ENCODE data around the gene ARHGAP23.
"Not testable (repeated sequence)": the region's sequence is repeated elsewhere in the genome, so short reads cannot be mapped to it uniquely, and the experiment has no call there.

ARHGAP23 gene

DNA sequence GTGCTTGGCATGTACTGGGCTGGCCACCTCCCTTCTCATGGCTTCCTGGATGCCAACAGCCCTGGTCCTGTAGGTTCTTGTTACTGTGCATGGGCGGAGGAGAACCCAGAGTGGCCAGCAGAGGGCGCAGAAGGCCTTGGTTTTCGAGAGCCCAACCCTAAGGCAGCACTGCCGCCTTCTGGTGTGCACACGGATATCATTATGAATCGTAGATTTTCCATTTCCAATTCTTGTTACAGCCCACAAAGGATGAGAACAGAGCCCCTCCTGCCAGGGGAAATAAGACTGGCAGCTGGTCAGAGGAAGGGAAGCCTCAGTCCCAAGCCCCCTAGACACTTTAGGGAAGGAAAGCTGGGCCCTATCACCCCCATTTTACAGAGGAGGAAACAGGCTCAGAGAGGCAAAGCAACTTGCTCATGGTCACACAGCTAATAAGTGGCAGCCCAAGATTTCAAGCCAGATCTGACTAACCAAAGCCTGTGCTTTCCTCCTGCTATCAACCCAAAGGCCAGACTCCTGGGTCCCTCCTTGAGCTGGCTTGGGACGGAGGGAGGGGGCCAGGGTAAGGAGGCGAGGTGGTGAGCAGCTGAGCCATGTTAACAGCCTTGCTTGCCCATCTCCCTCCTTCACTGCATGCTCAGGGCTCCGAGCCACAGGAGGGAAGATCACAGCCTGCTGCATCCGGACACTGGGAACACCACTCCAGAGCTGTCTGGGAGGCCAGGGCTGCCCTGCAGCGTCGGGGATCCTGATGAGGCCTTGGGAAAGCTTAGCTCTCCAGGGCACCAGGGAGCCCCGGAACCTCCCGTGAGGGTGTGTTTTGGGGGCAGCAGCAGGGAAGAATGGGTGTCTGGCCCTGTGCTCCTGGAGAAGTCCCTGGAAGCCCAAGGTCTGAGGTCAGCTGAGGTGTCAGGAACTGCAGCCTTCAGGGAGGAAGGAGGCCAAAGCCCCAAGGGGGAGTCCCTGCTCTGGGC is 64.1 kb downstream of the ARHGAP23 start:
- TF ChIP-seq, protein P1, sequence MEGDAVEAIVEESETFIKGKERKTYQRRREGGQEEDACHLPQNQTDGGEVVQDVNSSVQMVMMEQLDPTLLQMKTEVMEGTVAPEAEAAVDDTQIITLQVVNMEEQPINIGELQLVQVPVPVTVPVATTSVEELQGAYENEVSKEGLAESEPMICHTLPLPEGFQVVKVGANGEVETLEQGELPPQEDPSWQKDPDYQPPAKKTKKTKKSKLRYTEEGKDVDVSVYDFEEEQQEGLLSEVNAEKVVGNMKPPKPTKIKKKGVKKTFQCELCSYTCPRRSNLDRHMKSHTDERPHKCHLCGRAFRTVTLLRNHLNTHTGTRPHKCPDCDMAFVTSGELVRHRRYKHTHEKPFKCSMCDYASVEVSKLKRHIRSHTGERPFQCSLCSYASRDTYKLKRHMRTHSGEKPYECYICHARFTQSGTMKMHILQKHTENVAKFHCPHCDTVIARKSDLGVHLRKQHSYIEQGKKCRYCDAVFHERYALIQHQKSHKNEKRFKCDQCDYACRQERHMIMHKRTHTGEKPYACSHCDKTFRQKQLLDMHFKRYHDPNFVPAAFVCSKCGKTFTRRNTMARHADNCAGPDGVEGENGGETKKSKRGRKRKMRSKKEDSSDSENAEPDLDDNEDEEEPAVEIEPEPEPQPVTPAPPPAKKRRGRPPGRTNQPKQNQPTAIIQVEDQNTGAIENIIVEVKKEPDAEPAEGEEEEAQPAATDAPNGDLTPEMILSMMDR (IDR thresholded peaks at IDR 0.05; ENCODE audit: extremely low read depth, insufficient read depth, missing control alignments): peak; percentile 69
- in situ Hi-C loops (cut with MboI; ENCODE audit: low pct_unique_long_range_greater_than_20kb, low sequenced_read_pairs, unreplicated experiment): not testable (repeated sequence)

DNA sequence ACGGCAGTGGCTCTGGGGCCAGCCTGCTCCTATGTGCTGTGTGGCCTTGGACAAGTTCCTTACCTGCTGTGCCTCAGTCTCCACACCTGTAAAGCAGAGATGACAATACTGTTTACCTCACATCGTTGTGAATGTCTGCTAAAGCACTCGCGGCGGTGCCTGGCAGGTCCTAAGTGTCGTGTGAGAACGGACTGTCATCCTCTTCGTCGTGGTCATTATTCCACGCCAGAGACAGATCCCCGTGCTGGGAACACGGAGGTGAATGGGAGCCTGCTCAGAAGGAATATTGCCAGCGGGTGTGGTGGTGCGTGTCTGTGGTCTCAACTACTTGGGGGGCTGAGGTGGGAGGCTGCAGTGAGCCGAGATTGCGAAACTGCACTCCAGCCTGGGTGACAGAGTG is 65.9 kb downstream of the ARHGAP23 start:
- in situ Hi-C loops (cut with MboI; ENCODE audit: low pct_unique_long_range_greater_than_20kb, low sequenced_read_pairs, unreplicated experiment); DNase-seq (ENCODE audit: low spot score): not testable (repeated sequence)

More for the DNA sequence above, 64.1 kb downstream of the ARHGAP23 start:
- peak; percentile 69 for DNase-seq (ENCODE audit: low spot score)

DNA sequence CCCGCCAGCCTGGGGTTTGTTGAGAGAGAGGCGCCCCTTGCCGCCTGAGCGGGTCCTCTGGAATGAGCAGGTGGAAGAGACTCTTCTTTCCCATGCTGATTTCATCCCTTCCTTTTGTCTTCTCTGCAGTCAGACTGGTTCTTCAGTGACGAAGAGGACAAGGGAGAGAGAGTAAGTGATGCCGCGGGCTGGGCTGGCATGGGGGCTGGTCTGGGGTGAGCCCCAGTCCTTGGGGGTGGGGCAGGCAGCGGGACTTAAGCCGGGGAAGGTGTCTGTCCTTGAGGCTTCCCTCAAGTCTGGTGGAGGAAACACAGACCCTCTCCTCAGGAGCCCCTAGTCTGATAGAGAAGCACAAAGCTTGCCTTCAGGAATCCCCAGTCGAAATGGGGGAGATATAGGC is 69.4 kb downstream of the ARHGAP23 start:
- in situ Hi-C loops (cut with MboI; ENCODE audit: low pct_unique_long_range_greater_than_20kb, low sequenced_read_pairs, unreplicated experiment): not testable (repeated sequence)

DNA sequence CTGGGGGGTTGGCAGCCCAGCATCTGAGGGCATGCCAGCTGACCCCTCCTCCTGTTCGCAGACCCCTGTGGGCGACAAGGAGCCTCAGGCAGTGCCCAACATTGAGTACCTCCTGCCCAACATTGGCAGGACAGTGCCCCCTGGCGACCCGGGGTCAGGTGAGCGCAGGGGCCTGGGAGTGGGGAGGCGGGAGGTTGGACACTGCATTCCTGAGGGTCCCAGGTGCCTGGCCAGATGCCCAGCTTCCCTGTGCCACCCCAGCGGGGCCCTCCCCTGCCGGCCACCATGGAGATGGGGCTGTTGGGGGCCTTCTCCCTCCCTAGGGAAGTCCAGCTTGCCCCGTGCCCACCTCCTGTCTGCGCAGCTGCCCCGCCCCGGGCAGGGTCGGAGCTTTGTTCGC is 70.1 kb downstream of the ARHGAP23 start:
- DNase-seq (ENCODE audit: low spot score): no peak
- TF ChIP-seq, protein P1 (IDR thresholded peaks at IDR 0.05; ENCODE audit: extremely low read depth, insufficient read depth, missing control alignments): no peak
- in situ Hi-C loops (cut with MboI; ENCODE audit: low pct_unique_long_range_greater_than_20kb, low sequenced_read_pairs, unreplicated experiment): no loop called here

More for the DNA sequence above, 69.4 kb downstream of the ARHGAP23 start:
- not testable (repeated sequence) for DNase-seq (ENCODE audit: low spot score)

DNA sequence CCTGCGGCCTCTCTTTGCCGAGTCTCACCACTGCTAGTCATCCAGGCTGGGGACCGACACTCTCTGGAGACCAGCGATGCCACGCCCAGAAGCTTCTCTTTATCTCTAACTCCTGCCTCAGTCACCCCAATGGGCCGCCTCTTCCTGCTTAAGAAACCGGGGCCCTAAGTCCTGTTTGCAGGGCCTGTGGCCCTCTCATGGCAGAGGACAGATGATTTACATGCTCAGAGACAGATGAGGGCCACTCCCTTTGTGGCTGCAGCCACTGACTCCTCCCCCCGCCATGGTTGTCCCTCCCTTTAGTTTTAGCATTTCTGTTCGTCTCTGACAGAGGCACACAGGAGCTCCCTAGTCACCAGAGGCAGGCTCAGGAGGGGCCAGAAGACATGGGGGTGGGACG is 71.0 kb downstream of the ARHGAP23 start:
- in situ Hi-C loops (cut with MboI; ENCODE audit: low pct_unique_long_range_greater_than_20kb, low sequenced_read_pairs, unreplicated experiment); DNase-seq (ENCODE audit: low spot score): not testable (repeated sequence)

DNA sequence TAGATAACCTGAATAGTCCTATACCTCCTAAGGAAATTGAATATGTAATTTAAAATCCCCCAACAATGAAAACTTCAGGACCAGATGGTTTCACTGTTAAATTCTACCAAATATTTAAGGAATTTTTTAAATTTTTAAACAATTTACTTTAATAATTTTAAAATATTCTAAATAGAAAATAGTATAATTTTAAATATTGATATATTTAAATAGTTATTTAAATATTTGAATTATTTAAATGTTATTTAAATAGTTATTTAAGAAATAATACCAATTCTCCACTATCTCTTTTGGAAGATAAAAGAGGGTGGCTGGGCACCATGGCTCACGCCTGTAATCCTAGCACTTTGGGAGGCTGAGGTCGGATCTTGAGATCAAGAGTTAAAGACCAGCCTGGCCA is 73.5 kb downstream of the ARHGAP23 start:
- DNase-seq (ENCODE audit: low spot score); in situ Hi-C loops (cut with MboI; ENCODE audit: low pct_unique_long_range_greater_than_20kb, low sequenced_read_pairs, unreplicated experiment): not testable (repeated sequence)

DNA sequence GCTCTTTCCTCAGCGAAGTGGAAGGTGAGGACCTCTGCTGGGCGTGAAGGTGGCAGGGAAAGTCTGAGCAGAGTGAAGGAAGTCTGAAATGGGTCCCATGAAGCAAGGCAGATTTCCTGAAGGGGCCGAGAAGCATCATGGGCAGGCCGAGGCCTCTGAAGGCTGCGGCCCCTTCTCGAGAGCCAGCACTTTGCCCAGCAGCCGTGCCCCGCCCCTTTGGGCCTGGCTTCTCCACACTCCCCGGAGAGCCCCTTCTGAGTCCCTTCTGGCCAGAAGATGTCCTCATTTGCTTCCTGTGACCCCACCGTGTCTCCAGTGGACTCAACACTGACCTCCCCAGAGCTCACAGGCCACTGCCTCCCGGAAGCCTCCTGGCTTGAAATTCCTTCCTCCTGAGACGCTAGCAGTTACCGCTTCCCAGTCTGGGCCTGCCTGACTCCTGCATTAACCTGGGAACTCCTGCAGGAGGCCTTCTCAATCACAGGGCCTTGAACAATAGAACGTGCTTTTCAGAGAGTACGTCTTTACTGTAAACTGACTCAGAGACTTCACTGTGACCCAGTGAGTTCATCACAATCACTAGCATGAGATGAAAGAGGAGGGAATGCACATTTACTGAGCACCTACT is 75.1 kb downstream of the ARHGAP23 start:
- in situ Hi-C loops (cut with MboI; ENCODE audit: low pct_unique_long_range_greater_than_20kb, low sequenced_read_pairs, unreplicated experiment): not testable (repeated sequence)

DNA sequence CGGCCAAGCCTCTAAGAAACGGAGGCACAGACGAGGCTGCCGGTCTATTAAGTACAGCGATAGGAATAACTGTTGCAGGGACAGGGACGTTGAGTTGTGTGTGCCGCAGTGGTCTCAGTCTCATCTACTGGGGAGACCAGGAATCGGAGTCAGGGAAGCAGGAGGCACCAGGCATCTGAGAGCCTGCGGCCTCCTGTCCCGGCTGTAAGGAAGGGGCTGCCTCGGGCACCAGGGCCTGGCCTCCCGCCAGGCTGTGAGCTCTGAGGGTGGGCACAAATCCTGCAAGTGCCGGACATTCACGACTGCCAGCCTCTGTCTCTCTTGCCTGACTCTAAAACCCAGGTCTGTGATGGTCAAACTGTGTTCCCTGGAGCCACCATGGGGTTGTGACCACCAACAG is 76.0 kb downstream of the ARHGAP23 start:
- TF ChIP-seq, protein P1 (IDR thresholded peaks at IDR 0.05; ENCODE audit: extremely low read depth, insufficient read depth, missing control alignments): no peak
- in situ Hi-C loops (cut with MboI; ENCODE audit: low pct_unique_long_range_greater_than_20kb, low sequenced_read_pairs, unreplicated experiment): no loop called here
- no peak for DNase-seq (ENCODE audit: low spot score)

More for the DNA sequence above, 75.1 kb downstream of the ARHGAP23 start:
- not testable (repeated sequence) for DNase-seq (ENCODE audit: low spot score)

DNA sequence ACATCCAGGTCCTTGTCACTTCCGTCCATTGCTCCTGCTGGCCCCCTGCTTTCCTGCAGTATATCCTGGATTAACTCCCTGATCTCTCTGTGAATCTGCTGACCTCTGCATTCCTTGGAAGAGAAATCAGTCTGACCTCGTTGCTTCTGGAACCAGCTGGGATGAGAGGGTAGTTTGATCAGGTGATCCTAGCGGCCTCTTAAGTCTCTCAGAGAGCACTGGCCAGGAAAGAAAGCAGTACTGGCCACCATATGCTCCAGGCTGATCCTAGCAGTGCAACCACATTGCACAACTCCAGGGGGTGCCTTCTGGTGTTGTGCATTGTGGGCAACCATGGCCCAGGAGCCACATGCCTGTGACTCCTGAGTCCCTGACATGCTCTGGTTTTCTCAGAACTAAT is 79.2 kb downstream of the ARHGAP23 start:
- TF ChIP-seq, protein P1 (IDR thresholded peaks at IDR 0.05; ENCODE audit: extremely low read depth, insufficient read depth, missing control alignments): no peak
- in situ Hi-C loops (cut with MboI; ENCODE audit: low pct_unique_long_range_greater_than_20kb, low sequenced_read_pairs, unreplicated experiment): no loop called here
- DNase-seq (ENCODE audit: low spot score): no peak

All from GM13977 (cell line).